Measurements from ENCODE around the gene SLC9B1. TPM values are rescaled to one million over a fixed set of nuclear protein-coding genes. Genes with fewer than 3 reads are reported as not detected.

Gene SLC9B1, protein sequence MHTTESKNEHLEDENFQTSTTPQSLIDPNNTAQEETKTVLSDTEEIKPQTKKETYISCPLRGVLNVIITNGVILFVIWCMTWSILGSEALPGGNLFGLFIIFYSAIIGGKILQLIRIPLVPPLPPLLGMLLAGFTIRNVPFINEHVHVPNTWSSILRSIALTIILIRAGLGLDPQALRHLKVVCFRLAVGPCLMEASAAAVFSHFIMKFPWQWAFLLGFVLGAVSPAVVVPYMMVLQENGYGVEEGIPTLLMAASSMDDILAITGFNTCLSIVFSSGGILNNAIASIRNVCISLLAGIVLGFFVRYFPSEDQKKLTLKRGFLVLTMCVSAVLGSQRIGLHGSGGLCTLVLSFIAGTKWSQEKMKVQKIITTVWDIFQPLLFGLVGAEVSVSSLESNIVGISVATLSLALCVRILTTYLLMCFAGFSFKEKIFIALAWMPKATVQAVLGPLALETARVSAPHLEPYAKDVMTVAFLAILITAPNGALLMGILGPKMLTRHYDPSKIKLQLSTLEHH
- 0.09 to 0.28 TPM (median 0.11 TPM) in 3 of 5 replicates, not detected in the others for total RNA-seq (2022; extraction: Qiagen RNA extraction; ENCODE audit: low read depth)

DNA sequence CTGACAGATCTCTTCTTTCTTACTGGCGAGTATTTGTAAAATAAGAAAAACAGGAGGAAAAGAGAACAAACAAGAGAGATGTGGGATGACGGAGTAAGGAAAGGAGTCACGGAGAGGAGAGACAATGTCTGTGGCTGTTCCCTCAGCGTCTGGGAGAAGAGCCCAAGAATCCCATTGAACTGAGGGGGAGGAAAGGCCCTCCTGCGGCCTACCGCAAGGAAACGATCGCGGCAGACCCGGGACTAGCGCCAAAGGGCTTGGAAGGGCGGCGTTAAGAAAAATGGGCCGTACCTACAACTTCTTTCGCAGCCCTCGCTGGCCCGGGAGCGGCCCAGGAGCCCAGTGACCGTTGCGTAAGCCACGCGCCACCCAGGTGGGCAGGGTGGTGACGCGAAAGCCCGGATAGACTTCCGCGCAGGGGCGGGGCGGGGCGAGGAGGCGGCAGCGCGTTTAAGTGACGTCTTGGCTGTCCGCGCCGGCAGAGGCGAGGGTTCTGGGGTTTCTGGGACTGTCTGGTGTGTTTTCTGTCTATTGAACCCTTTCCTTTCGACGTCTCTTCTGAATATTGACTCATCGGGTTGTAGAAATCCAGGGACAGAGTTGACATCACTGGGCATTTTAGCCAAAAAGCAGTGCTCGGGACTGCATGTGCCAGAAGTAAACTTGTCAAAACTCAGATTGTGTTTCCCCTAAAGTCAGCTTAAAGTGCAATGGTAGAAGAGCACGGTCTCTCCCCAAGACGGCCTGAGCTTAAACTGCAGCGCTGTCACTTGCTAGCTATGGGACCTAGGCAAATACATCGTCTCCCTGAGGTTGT lies at the start of gene SLC9B1:
Gene SLC9B1 (minus strand): TSS at position 398 of the 817 bp plus-strand sequence. CDS start 27,994 bp downstream, outside the sequence.

DNA sequence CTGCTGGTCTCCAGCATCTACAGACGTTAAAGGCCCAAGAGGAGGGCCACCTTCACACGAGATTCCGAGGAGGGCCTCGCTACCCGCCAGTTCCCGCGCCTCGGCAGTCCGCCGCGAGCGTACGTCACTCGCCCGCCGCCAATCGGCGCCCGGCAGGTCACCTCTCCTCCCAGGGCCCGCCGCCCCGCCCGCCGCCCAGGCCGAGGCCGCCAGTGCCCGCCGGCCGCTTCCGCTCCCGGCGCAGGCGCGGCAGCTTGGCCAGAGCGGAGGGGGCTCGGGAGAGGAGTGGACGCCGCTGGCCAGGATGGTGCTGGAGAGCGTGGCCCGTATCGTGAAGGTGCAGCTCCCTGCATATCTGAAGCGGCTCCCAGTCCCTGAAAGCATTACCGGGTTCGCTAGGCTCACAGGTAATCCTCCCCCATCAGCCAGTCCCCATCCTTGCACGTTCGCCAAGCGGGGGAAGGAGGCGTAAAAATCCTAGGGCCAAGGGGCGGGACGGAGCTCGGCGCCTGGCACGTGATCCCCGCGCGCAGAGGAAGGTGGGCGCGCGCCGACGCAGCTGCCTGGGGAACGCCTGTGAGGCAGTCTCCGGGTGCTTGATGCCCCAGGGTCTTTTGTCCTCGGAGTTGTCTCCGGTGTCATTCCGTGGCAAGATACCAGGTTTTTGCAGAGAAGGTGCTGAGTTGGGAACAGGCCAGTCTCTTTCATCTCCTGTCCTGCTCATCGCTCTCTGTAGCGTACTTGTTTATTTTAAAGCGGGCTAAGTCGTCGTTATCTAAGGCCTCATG lies 150.5 kb downstream of the SLC9B1 start, which contains the start of gene CISD2:
Gene CISD2 (plus strand): TSS at position 212 of the 788 bp plus-strand sequence. CDS start 93 bp downstream, at position 305.

Other genes with a start within 250 kb of the SLC9B1 start
- 209 to 236 TPM (median 223 TPM) in 5 replicates for gene UBE2D3, start 192.2 kb downstream of the SLC9B1 start, total RNA-seq (2022; extraction: Qiagen RNA extraction; ENCODE audit: low read depth)
- gene CISD2, start 150.7 kb downstream of the SLC9B1 start, total RNA-seq (2022; extraction: Qiagen RNA extraction; ENCODE audit: low read depth): 38.3 to 47.0 TPM (median 42.3 TPM) in 5 replicates
- 6.7 to 9.8 TPM (median 8.3 TPM) in 5 replicates for gene SLC9B2, start 57.1 kb upstream of the SLC9B1 start, total RNA-seq (2022; extraction: Qiagen RNA extraction; ENCODE audit: low read depth)
- 7.6 to 10.8 TPM (median 8.6 TPM) in 5 replicates for gene BDH2, start 80.1 kb upstream of the SLC9B1 start, total RNA-seq (2022; extraction: Qiagen RNA extraction; ENCODE audit: low read depth)
- gene CENPE, start 178.6 kb upstream of the SLC9B1 start, total RNA-seq (2022; extraction: Qiagen RNA extraction; ENCODE audit: low read depth): 5.6 to 10.9 TPM (median 10.6 TPM) in 5 replicates

Data from A549 treated with DMSO at 1 μM for 4 hours (cell line).